Hepatocyte (in vitro differentiated cells): Measurements from ENCODE around the gene ZBED4.

Source experiments
- CTCF ChIP-seq: fragments of 200-600 bp; sonication (generic); IDR thresholded peaks from 2 replicates; pipeline ENCODE4 v1.5.1; 2016; ENCODE audit warnings: antibody characterized with exemption, mild to moderate bottlenecking; ENCODE audit not compliant: poor library complexity
- EZH2 ChIP-seq: fragments of 200-600 bp; sonication (generic); IDR thresholded peaks from 2 replicates; pipeline ENCODE4 v1.6.1; 2016; ENCODE audit warnings: antibody characterized with exemption, mild to moderate bottlenecking, borderline replicate concordance

GRCh38 chr22:49922926-49923325 is 69.3 kb downstream of the ZBED4 start:
- TF ChIP-seq CTCF, result no peak
- TF ChIP-seq EZH2, result no peak
